ENCODE results near the gene ODAD3.

GRCh38 chr19:11379857-11380350 is 55.0 kb downstream of the ODAD3 start:
- no peak for TF ChIP-seq CTCF (IDR thresholded peaks at IDR 0.05; ENCODE audit: borderline replicate concordance, extremely low read depth, low read length, poor library complexity, severe bottlenecking)
- no peak for TF ChIP-seq EZH2 (IDR thresholded peaks at IDR 0.05; ENCODE audit: borderline replicate concordance, low read depth, low read length, severe bottlenecking)

Measured in DND-41 (cell line).